ENCODE measurements around the gene C22orf31. TPM values are rescaled to one million over a fixed set of nuclear protein-coding genes. Genes with fewer than 3 reads are reported as not detected.
"Not testable (repeated sequence)": the region's sequence is repeated elsewhere in the genome, so short reads cannot be mapped to it uniquely, and the experiment has no call there.

Gene C22orf31
- total RNA-seq, 1 donor from 2014 or later: not detected

DNA sequence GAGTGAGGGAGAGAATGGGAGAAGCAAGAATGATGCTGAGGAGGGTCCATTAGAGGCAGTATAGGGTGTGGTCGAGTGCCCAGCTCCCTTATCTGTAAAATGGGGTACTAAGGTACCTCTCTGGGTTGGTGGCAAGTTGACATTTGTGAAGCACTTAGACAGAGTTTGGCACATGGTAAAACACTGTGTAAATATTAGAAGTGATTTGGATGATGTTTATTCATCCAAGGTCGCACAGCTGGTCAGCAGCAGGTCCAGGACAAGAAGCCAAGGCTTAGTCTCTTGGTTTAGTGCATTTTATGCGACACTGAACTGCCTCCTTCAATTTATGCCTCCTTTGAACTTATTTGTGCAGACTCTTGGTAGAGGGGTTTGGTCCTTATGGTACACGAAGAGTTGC, 30.6 kb upstream of the C22orf31 start:
- DNase-seq (ENCODE audit: low read depth): no peak
- no peak overlapping the region for H3K4me3 ChIP-seq (ENCODE audit: low read depth, low read length)
- TF ChIP-seq, protein P1, sequence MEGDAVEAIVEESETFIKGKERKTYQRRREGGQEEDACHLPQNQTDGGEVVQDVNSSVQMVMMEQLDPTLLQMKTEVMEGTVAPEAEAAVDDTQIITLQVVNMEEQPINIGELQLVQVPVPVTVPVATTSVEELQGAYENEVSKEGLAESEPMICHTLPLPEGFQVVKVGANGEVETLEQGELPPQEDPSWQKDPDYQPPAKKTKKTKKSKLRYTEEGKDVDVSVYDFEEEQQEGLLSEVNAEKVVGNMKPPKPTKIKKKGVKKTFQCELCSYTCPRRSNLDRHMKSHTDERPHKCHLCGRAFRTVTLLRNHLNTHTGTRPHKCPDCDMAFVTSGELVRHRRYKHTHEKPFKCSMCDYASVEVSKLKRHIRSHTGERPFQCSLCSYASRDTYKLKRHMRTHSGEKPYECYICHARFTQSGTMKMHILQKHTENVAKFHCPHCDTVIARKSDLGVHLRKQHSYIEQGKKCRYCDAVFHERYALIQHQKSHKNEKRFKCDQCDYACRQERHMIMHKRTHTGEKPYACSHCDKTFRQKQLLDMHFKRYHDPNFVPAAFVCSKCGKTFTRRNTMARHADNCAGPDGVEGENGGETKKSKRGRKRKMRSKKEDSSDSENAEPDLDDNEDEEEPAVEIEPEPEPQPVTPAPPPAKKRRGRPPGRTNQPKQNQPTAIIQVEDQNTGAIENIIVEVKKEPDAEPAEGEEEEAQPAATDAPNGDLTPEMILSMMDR (conservative IDR thresholded peaks at IDR 0.05; ENCODE audit: low read depth, low read length): no peak

DNA sequence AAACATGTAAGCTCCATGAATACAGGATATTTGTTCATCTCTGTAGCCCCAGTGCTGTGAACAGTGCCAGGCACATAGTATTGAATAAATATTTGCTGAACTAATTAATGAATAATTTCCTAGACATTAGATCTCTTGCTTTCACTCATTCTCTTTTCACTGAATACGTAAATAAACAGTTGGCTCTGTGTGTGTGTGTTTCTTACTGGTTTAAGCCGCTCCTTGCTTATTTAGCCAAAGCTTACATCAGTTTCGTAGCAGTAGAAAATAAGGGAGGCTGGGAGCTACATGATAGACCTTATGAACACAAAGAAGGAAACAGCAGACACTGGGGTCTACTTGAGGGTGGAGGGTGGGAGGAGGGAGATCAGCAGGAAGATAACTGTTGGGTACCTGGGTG, 28.4 kb upstream of the C22orf31 start:
- TF ChIP-seq, protein P1 (conservative IDR thresholded peaks at IDR 0.05; ENCODE audit: low read depth, low read length): no peak
- H3K4me3 ChIP-seq (ENCODE audit: low read depth, low read length): no peak overlapping the region
- DNase-seq (ENCODE audit: low read depth): no peak

DNA sequence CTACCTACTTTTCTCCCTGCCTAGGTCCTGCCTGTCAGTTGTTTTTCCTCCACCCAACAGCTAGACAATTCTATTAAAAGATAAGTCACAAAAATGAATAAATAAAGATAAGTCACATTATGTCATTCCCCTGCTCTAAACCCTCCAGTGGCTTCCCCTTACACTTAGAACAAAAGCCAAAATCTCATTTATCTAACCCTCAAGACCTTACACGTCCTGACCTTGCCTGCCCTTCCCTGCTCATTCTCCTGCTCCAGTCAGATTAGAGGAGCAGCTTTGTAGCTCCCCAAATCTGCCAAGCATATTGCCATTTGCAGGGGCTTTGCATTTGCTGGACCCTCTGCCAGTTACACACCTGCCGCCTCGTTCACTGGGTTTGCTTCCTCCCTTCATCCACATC, 27.9 kb upstream of the C22orf31 start:
- TF ChIP-seq, protein P1 (conservative IDR thresholded peaks at IDR 0.05; ENCODE audit: low read depth, low read length): no peak
- H3K4me3 ChIP-seq (ENCODE audit: low read depth, low read length): no peak overlapping the region
- DNase-seq (ENCODE audit: low read depth): no peak

DNA sequence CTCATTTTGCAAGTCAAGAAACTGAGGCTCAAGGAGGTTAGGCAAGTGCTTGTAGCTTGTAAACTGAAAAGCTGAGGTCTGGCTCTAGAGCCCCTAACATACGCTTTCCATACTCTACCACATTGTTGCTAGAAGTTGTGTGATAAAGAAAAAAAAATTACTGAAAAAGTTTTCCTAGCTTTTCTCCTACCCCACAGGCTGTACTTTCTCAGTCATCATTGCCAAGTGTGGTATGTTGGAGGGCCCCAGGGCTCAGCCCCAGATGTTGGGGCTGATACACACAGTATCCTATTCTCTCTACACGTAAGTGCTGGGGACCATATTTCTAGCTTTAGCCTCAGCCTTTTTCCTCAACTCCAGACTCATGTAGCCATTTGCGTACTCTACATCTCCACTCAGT, 27.2 kb upstream of the C22orf31 start:
- no peak overlapping the region for H3K4me3 ChIP-seq (ENCODE audit: low read depth, low read length)
- TF ChIP-seq, protein P1 (conservative IDR thresholded peaks at IDR 0.05; ENCODE audit: low read depth, low read length): no peak
- no peak for DNase-seq (ENCODE audit: low read depth)

DNA sequence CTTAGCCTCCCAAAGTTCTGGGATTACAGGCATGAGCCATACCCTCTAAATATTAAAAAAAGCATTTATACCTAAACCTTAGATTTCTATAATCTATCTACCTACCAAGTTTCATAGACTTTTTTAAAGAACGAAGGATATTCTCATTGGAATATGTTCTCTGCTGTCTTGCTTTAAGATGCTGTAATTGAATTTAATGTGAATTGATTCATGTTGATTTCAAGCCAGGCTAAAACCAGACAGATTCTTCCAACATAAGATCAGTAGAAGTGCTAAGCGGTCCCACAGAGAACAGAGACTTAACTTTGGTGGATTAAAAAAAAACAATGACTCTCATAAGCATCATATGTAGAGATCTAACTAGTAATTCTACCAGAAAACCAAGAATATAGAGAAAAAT, 25.4 kb upstream of the C22orf31 start:
- no peak for DNase-seq (ENCODE audit: low read depth)
- TF ChIP-seq, protein P1 (conservative IDR thresholded peaks at IDR 0.05; ENCODE audit: low read depth, low read length): no peak
- H3K4me3 ChIP-seq (ENCODE audit: low read depth, low read length): no peak overlapping the region

DNA sequence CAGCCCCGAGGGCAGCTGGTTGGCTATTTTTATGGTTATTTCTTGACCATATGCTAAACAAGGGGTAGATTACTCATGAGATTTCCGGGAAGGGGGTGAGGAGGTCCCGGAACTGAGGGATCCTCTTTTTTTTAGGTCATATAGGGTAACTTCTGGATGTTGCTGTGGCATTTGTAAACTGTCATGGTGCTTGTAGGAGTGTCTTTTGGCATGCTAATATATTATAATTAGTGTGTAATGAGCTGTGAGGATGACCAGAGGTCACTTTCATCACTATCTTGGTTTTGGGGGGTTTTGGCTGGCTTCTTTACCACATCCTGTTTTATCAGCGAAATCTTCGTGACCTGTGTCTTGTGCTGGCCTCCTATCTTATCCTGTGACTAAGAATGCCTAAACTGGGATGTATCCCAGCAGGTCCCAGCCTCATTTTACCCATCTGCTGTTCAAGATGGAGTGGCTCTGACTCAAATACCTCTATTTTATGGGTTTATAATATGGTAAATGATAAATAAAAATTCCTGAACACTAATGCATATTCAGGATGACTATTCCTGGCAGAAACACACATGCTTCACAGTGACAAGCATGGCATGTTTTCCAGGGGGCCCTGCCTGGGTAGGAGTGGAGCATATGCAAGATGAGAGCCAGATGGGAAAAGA, 22.4 kb upstream of the C22orf31 start:
- H3K4me3 ChIP-seq (ENCODE audit: low read depth, low read length): no peak overlapping the region
- no peak for DNase-seq (ENCODE audit: low read depth)
- TF ChIP-seq, protein P1 (conservative IDR thresholded peaks at IDR 0.05; ENCODE audit: low read depth, low read length): no peak

DNA sequence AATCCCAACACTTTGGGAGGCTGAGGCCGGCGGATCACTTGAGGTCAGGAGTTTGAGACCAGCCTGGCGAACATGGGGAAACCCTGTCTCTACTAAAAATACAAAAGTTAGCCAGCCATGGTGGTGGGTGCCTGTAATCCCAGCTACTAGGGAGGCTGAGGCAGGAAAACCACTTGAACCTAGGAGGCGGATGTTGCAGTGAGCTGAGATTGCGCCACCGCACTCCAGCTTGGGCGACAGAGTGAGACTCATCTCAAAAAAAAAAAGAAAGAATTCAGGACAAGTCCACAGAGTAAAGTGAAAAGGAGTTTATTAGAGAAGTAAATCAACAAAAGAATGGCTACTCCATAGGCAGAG, 21.9 kb upstream of the C22orf31 start:
- not testable (repeated sequence) for H3K4me3 ChIP-seq (ENCODE audit: low read depth, low read length); DNase-seq (ENCODE audit: low read depth)
